H9 (cell line): ENCODE data around the gene GRK1. TPM values are rescaled to one million over a fixed set of nuclear protein-coding genes. Genes with fewer than 3 reads are reported as not detected.
A peak's percentile ranks its signal among the peaks of the same experiment; 100 is the strongest.

Experiments
- DNase-seq: peaks from one replicate; pipeline ENCODE4 v3.0.0-alpha.2; 2017
- H2AFZ ChIP-seq: one replicate; pipeline ENCODE4 v1.6.1; 2013; ENCODE audit warnings: mild to moderate bottlenecking, low read length, control low read depth, moderate library complexity
- H2AK5ac ChIP-seq: 2 replicates; pipeline ENCODE4 v1.6.1; 2013; ENCODE audit warnings: low read length, control low read depth, mixed read lengths; ENCODE audit not compliant: insufficient read length
- H2BK120ac ChIP-seq: one replicate; pipeline ENCODE4 v1.6.1; 2013; ENCODE audit warnings: low read depth, mild to moderate bottlenecking, low read length, control low read depth, inconsistent platforms; ENCODE audit not compliant: poor library complexity, severe bottlenecking
- H2BK12ac ChIP-seq: 2 replicates; pipeline ENCODE4 v1.6.1; 2013; ENCODE audit warnings: low read length, control low read depth, mixed read lengths, low read depth; ENCODE audit not compliant: insufficient read length
- H2BK15ac ChIP-seq: 2 replicates; pipeline ENCODE4 v1.6.1; 2013; ENCODE audit warnings: low read depth, low read length, control low read depth
- H2BK20ac ChIP-seq: one replicate; pipeline ENCODE4 v1.6.1; 2013; ENCODE audit warnings: low read depth, mild to moderate bottlenecking, low read length, control low read depth, inconsistent platforms; ENCODE audit not compliant: poor library complexity, severe bottlenecking
- H2BK5ac ChIP-seq: 2 replicates; pipeline ENCODE4 v1.6.1; 2013; ENCODE audit warnings: low read length, control low read depth, mixed read lengths; ENCODE audit not compliant: insufficient read length
- H3K14ac ChIP-seq: 2 replicates; pipeline ENCODE4 v1.6.1; 2013; ENCODE audit warnings: low read length, control low read depth; ENCODE audit not compliant: insufficient read depth
- H3K18ac ChIP-seq: 2 replicates; pipeline ENCODE4 v1.6.1; 2013; ENCODE audit warnings: low read depth, mild to moderate bottlenecking, mixed read lengths, low read length, control low read depth; ENCODE audit not compliant: insufficient read length
- H3K23ac ChIP-seq: 2 replicates; pipeline ENCODE4 v1.6.1; 2013; ENCODE audit warnings: low read length, control low read depth, mixed read lengths, low read depth; ENCODE audit not compliant: insufficient read length
- H3K23me2 ChIP-seq: 2 replicates; pipeline ENCODE4 v1.6.1; 2013; ENCODE audit warnings: low read depth, mild to moderate bottlenecking, mixed read lengths, low read length, control low read depth; ENCODE audit not compliant: insufficient read length, poor library complexity, severe bottlenecking
- H3K27ac ChIP-seq: 2 replicates; pipeline ENCODE4 v1.5.1; 2013; ENCODE audit warnings: low read length, control low read depth, mixed read lengths, low read depth; ENCODE audit not compliant: insufficient read length
- H3K27me3 ChIP-seq: 2 replicates; pipeline ENCODE4 v1.6.1; 2013; ENCODE audit warnings: low read length, control low read depth, inconsistent platforms; ENCODE audit not compliant: insufficient read depth
- H3K4ac ChIP-seq: 2 replicates; pipeline ENCODE4 v1.6.1; 2013; ENCODE audit warnings: low read depth, mild to moderate bottlenecking, control low read depth, inconsistent platforms, low read length, moderate library complexity
- H3K4me1 ChIP-seq: 2 replicates; pipeline ENCODE4 v1.6.1; 2013; ENCODE audit warnings: low read length, control low read depth, inconsistent platforms; ENCODE audit not compliant: insufficient read depth
- H3K4me2 ChIP-seq: 2 replicates; pipeline ENCODE4 v1.6.1; 2013; ENCODE audit warnings: low read length, control low read depth, mixed read lengths; ENCODE audit not compliant: insufficient read length, insufficient read depth
- H3K56ac ChIP-seq: 2 replicates; pipeline ENCODE4 v1.6.1; 2013; ENCODE audit warnings: low read depth, mild to moderate bottlenecking, mixed read lengths, low read length, control low read depth; ENCODE audit not compliant: insufficient read length
- H3K79me1 ChIP-seq: 2 replicates; pipeline ENCODE4 v1.6.1; 2013; ENCODE audit warnings: low read depth, mild to moderate bottlenecking, moderate library complexity, low read length, control low read depth, inconsistent platforms; ENCODE audit not compliant: insufficient read depth, poor library complexity, severe bottlenecking
- H3K79me2 ChIP-seq: 2 replicates; pipeline ENCODE4 v1.6.1; 2013; ENCODE audit warnings: low read length, control low read depth, inconsistent platforms; ENCODE audit not compliant: insufficient read depth
- H3K9ac ChIP-seq: 2 replicates; pipeline ENCODE4 v1.6.1; 2013; ENCODE audit warnings: low read length, control low read depth, mixed read lengths; ENCODE audit not compliant: insufficient read length; ENCODE audit errors: extremely low read depth
- H3K9me3 ChIP-seq: one replicate; pipeline ENCODE4 v1.6.1; 2013; ENCODE audit warnings: low read depth, low read length, inconsistent platforms; ENCODE audit not compliant: control insufficient read depth
- H3T11ph ChIP-seq: one replicate; pipeline ENCODE4 v1.6.1; 2013; ENCODE audit warnings: mild to moderate bottlenecking, low read length, control low read depth, inconsistent platforms
- H4K20me1 ChIP-seq: one replicate; pipeline ENCODE4 v1.6.1; 2013; ENCODE audit not compliant: control insufficient read depth, insufficient read length, insufficient read depth
- H4K5ac ChIP-seq: 2 replicates; pipeline ENCODE4 v1.6.1; 2013; ENCODE audit warnings: low read depth, mild to moderate bottlenecking, mixed read lengths, low read length, control low read depth; ENCODE audit not compliant: insufficient read length
- H4K8ac ChIP-seq: replicated peaks from 2 replicates; pipeline ENCODE4 v1.6.1; 2013; ENCODE audit warnings: low read length, control low read depth, mixed read lengths, low read depth; ENCODE audit not compliant: insufficient read length
- H4K91ac ChIP-seq: 2 replicates; pipeline ENCODE4 v1.6.1; 2013; ENCODE audit warnings: low read depth, mild to moderate bottlenecking, moderate library complexity, mixed read lengths, low read length, control low read depth; ENCODE audit not compliant: insufficient read length
- H3K27ac Mint-ChIP-seq, 3 experiments: 2 replicates in 2 of 3; 3 replicates in 1 of 3; pipeline ENCODE4 v1.8.0; 2020 to 2021; ENCODE audit warnings: mixed read lengths in 3 of 3, mild to moderate bottlenecking in 1 of 3, moderate library complexity in 1 of 3
- H3K27me3 Mint-ChIP-seq: 2 replicates; pipeline ENCODE4 v1.8.0; 2021; ENCODE audit warnings: low read depth, mild to moderate bottlenecking, moderate library complexity, mixed read lengths
- H3K36me3 Mint-ChIP-seq, 3 experiments: 2 replicates in 2 of 3; 3 replicates in 1 of 3; pipeline ENCODE4 v1.8.0; 2020 to 2021; ENCODE audit warnings: low read depth in 3 of 3, mixed read lengths in 3 of 3; ENCODE audit not compliant: insufficient read depth in 1 of 3
- H3K4me1 Mint-ChIP-seq, 2 experiments: 2 replicates each; pipeline ENCODE4 v1.8.0; 2020; ENCODE audit warnings: mixed read lengths in 2 of 2
- H3K4me3 Mint-ChIP-seq, 2 experiments: 2 replicates in 1 of 2; 3 replicates in 1 of 2; pipeline ENCODE4 v1.8.0; 2020 to 2021; ENCODE audit warnings: mild to moderate bottlenecking in 2 of 2, mixed read lengths in 2 of 2, moderate library complexity in 1 of 2
- H3K9me3 Mint-ChIP-seq, 2 experiments: 2 replicates in 1 of 2; 3 replicates in 1 of 2; pipeline ENCODE4 v1.8.0; 2020; ENCODE audit warnings: mild to moderate bottlenecking in 2 of 2, mixed read lengths in 2 of 2, moderate library complexity in 1 of 2
- WGBS: extraction: QIAGEN DNeasy Blood & Tissue Kit; methylation state at CpG from one replicate; pipeline ENCODE4 v1.1.7; 2013; ENCODE audit warnings: missing lambda C conversion rate, low lambda C conversion rate, mixed read lengths; ENCODE audit not compliant: insufficient read length; ENCODE audit errors: extremely low coverage; 5-methylcytosine and 5-hydroxymethylcytosine counted together
- total RNA-seq: library from RNA; stranded (reverse); gene quantifications from 2 replicates; pipeline ENCODE4 v1.2.1, GENCODE V29; 2021
- TF ChIP-seq, protein P1 (sequence below): fragments of 200-600 bp; sonication (generic); conservative IDR thresholded peaks from 3 replicates; pipeline ENCODE4 v1.8.0; 2021; ENCODE audit warnings: antibody characterized with exemption, mild to moderate bottlenecking

GRK1 gene
- total RNA-seq, 1 experiment from 2014 or later: 0.31 TPM

DNA sequence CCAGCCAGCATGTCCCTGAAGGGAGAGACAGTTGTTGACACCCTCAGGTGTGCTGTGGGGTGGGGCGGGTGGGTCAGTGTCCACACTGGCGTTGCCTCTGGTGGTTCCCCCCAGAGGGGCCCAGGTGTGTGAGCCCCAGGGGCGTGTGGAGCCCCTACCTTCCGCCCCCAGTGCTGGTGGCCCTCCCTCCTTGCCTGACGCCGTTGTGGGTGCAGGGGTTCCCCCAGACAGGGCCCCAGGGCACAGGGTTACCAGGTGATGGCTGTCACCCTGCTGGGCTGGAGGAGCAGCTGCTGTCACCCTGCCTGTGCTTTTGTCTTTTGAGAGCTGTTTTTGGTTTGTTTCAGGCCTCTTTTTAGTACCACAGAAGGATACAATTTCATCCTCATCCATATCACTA, 36.2 kb upstream of the GRK1 start:
- H2BK120ac ChIP-seq: no peak overlapping the region
- no peak overlapping the region for H4K91ac ChIP-seq
- H3K4me3 Mint-ChIP-seq: no peak overlapping the region
- H4K20me1 ChIP-seq: no peaks in the 10 kb centered on the region
- H3K4me1 ChIP-seq: no peaks in the 10 kb centered on the region
- no peak overlapping the region for H2BK15ac ChIP-seq
- no peak overlapping the region for H3K4me2 ChIP-seq
- H2AK5ac ChIP-seq: no peak overlapping the region
- no peak overlapping the region for H3K27ac ChIP-seq
- no peak overlapping the region for H3K18ac ChIP-seq
- no peaks in the 10 kb centered on the region for H3K79me1 ChIP-seq
- peak overlapping the region in 1 of 3 experiments; percentile 70; a peak in 1 of 7 replicates for H3K27ac Mint-ChIP-seq
- no peaks in the 10 kb centered on the region for H3K9me3 ChIP-seq
- peaks cover 0 to 2% of the 10 kb centered on the region in 2 experiments; a peak in 2 of 5 replicates for H3K9me3 Mint-ChIP-seq
- no peaks in the 10 kb centered on the region for H3K27me3 Mint-ChIP-seq
- H3K36me3 Mint-ChIP-seq: peaks cover 45 to 87% (median 69%) of the 10 kb centered on the region in 3 experiments; a peak in 6 of 7 replicates
- no peak overlapping the region for H3T11ph ChIP-seq
- H2BK12ac ChIP-seq: no peak overlapping the region
- no peak overlapping the region for H3K23ac ChIP-seq
- H3K79me2 ChIP-seq: no peaks in the 10 kb centered on the region; the same call in 1 of the 2 replicates
- no peak overlapping the region for H3K14ac ChIP-seq
- H3K23me2 ChIP-seq: no peaks in the 10 kb centered on the region
- 0 out of 4 replicates have a peak, but pooled peaks cover 0 to 2% of the 10 kb centered on the region in 2 experiments for H3K4me1 Mint-ChIP-seq
- H3K27me3 ChIP-seq: no peaks in the 10 kb centered on the region
- no peak overlapping the region for H3K56ac ChIP-seq
- no peak overlapping the region for H3K9ac ChIP-seq
- TF ChIP-seq, protein P1, sequence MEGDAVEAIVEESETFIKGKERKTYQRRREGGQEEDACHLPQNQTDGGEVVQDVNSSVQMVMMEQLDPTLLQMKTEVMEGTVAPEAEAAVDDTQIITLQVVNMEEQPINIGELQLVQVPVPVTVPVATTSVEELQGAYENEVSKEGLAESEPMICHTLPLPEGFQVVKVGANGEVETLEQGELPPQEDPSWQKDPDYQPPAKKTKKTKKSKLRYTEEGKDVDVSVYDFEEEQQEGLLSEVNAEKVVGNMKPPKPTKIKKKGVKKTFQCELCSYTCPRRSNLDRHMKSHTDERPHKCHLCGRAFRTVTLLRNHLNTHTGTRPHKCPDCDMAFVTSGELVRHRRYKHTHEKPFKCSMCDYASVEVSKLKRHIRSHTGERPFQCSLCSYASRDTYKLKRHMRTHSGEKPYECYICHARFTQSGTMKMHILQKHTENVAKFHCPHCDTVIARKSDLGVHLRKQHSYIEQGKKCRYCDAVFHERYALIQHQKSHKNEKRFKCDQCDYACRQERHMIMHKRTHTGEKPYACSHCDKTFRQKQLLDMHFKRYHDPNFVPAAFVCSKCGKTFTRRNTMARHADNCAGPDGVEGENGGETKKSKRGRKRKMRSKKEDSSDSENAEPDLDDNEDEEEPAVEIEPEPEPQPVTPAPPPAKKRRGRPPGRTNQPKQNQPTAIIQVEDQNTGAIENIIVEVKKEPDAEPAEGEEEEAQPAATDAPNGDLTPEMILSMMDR: no peak
- H4K5ac ChIP-seq: no peak overlapping the region
- H2AFZ ChIP-seq: no peak overlapping the region
- H2BK5ac ChIP-seq: no peak overlapping the region
- WGBS: no CpG with 5 or more reads among the region's 6 CpGs
- H3K4ac ChIP-seq: no peak overlapping the region
- no peak for DNase-seq
- no peak overlapping the region for H4K8ac ChIP-seq
- H2BK20ac ChIP-seq: no peak overlapping the region
